HG02588 (cell line): ENCODE data around the gene DRC1.
"Not testable (repeated sequence)": the region's sequence is repeated elsewhere in the genome, so short reads cannot be mapped to it uniquely, and the experiment has no call there.

Source experiments
- ATAC-seq: cut with Tn5 transposase; IDR thresholded peaks from one replicate; pipeline ENCODE4 v1.9.1; 2021; ENCODE audit warnings: mild to moderate bottlenecking, moderate library complexity; ENCODE audit not compliant: unreplicated experiment

Gene DRC1

GRCh38 chr2:26401739-26402541, at the start of gene DRC1:
TSS of gene DRC1 (plus strand) at chr2:26401920. CDS start at chr2:26401990, 70 bp downstream.
- no peak for ATAC-seq

- no peak for ATAC-seq
Observed at GRCh38 chr2:26352892-26353291, 48.8 kb upstream of the DRC1 start.

- ATAC-seq, result not testable (repeated sequence)
Observed at GRCh38 chr2:26354469-26354868, 47.3 kb upstream of the DRC1 start.

GRCh38 chr2:26355038-26355995, 46.4 kb upstream of the DRC1 start:
- no peak for ATAC-seq

GRCh38 chr2:26356111-26356510, 45.6 kb upstream of the DRC1 start:
- ATAC-seq, result no peak

GRCh38 chr2:26356771-26357170, 44.9 kb upstream of the DRC1 start:
- no peak for ATAC-seq

- ATAC-seq, result no peak
Observed at GRCh38 chr2:26359886-26360473, 41.7 kb upstream of the DRC1 start.

GRCh38 chr2:26363323-26363722, 38.4 kb upstream of the DRC1 start:
- ATAC-seq, result no peak

- no peak for ATAC-seq
Observed at GRCh38 chr2:26363958-26364357, 37.8 kb upstream of the DRC1 start.

- ATAC-seq, result no peak
Observed at GRCh38 chr2:26364669-26365068, 37.1 kb upstream of the DRC1 start.

GRCh38 chr2:26366957-26367356, 34.8 kb upstream of the DRC1 start:
- ATAC-seq, result no peak

- ATAC-seq, result not testable (repeated sequence)
Observed at GRCh38 chr2:26369664-26370063, 32.1 kb upstream of the DRC1 start.

- not testable (repeated sequence) for ATAC-seq
Observed at GRCh38 chr2:26370909-26371308, 30.8 kb upstream of the DRC1 start.

GRCh38 chr2:26376799-26377198, 24.9 kb upstream of the DRC1 start:
- ATAC-seq, result no peak

GRCh38 chr2:26380281-26380680, 21.4 kb upstream of the DRC1 start:
- no peak for ATAC-seq

- ATAC-seq, result no peak
Observed at GRCh38 chr2:26382564-26382963, 19.2 kb upstream of the DRC1 start.

GRCh38 chr2:26384183-26384582, 17.5 kb upstream of the DRC1 start:
- ATAC-seq, result no peak

GRCh38 chr2:26384597-26384996, 17.1 kb upstream of the DRC1 start:
- ATAC-seq, result no peak

- no peak for ATAC-seq
Observed at GRCh38 chr2:26387189-26387588, 14.5 kb upstream of the DRC1 start.

GRCh38 chr2:26394694-26395093, 7.0 kb upstream of the DRC1 start:
- no peak for ATAC-seq

GRCh38 chr2:26395394-26395793, 6.3 kb upstream of the DRC1 start:
- ATAC-seq, result no peak
